22Rv1 (cell line): ENCODE results near the gene ZNF165.

Experiments used
- ZFX ChIP-seq: fragments of 450-650 bp; IDR thresholded peaks from 2 replicates; pipeline ENCODE4 v1.6.1; 2017; ENCODE audit warnings: antibody characterized with exemption, borderline replicate concordance
- TF ChIP-seq, protein P1 (sequence below): fragments of 450-650 bp; IDR thresholded peaks from 2 replicates; pipeline ENCODE4 v1.5.1; 2017; ENCODE audit warnings: mild to moderate bottlenecking

DNA sequence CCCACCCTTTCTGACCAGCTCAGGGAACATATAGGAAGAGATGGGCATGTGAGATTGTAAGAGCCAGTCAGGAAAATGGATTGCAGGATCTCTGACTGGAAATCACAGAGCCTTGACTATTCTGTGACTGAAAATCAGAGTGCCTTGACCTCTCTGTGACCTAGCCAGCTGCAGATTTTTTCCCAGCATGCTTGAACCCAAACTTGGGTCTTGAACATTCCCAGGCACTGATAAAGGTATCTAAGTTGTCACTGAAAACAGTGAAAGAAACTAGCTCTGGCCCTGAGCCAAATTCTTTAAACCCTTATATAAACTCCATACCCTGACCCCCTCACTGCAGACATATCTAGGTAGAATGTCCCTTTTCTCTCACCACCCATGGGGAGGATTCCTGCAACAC lies 2.3 kb upstream of the ZNF165 start:
- TF ChIP-seq, protein P1, sequence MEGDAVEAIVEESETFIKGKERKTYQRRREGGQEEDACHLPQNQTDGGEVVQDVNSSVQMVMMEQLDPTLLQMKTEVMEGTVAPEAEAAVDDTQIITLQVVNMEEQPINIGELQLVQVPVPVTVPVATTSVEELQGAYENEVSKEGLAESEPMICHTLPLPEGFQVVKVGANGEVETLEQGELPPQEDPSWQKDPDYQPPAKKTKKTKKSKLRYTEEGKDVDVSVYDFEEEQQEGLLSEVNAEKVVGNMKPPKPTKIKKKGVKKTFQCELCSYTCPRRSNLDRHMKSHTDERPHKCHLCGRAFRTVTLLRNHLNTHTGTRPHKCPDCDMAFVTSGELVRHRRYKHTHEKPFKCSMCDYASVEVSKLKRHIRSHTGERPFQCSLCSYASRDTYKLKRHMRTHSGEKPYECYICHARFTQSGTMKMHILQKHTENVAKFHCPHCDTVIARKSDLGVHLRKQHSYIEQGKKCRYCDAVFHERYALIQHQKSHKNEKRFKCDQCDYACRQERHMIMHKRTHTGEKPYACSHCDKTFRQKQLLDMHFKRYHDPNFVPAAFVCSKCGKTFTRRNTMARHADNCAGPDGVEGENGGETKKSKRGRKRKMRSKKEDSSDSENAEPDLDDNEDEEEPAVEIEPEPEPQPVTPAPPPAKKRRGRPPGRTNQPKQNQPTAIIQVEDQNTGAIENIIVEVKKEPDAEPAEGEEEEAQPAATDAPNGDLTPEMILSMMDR: no peak
- TF ChIP-seq ZFX: no peak
